Measurements from ENCODE around the gene RLF. TPM values are rescaled to one million over a fixed set of nuclear protein-coding genes. Genes with fewer than 3 reads are reported as not detected.

The RLF gene
- total RNA-seq, 2 experiments from 2014 or later, result 42.7 to 44.8 TPM

DNA sequence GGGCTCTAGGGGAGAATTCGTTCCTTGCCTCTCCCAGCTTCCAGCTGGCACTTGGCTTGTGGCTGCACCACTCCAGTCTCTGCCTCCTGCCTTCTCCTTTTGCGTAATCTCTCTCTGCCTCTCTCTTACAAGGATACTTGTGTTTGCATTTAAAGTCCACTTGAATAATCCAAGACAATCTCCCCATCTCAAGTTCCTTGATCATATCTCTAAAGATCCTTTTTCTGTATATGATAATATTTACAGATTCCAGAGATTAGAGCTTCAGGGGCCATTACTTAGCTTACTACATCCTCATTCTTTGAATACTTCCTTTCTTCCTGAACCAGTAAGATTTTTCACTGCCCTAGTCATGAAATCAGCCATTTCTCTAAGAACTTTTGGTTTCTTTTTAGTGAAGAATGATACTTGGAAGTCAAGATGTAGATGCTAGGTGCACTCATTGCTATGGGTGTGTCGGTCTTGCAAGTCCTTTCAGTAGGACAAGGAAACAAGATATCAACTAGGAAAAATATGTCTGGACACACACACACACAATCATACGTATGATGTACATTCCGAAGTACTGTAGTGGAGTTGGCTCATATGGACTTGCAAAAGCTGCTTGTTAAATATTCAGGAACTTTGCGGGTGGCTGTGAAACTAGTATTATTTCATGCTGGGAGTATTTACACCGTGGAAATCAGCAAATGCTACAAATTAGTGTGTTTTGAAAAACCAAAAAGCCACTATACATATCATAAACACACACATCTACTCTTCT lies 20.8 kb upstream of the RLF start:
- peaks cover 4% of the 10 kb centered on the region for H3K4me1 ChIP-seq (ENCODE audit: insufficient read depth, low read length)
- Mint-ChIP-seq H3K9me3 (no peaks in the 10 kb centered on the region), H3K27me3 (peaks cover 12% of the 10 kb centered on the region), H3K36me3 (ENCODE audit: low read depth) (no peaks in the 10 kb centered on the region), H3K4me1 (ENCODE audit: low read depth) (no peaks in the 10 kb centered on the region), H3K4me3 (no peak overlapping the region), H3K27ac (no peak overlapping the region)
- peaks cover 0 to 6% of the 10 kb centered on the region in 2 experiments for H3K27me3 ChIP-seq (ENCODE audit: control insufficient read depth in 1 of 2, insufficient read depth in 2 of 2, low read length in 2 of 2)
- H3K36me3 ChIP-seq (ENCODE audit: insufficient read depth, low read length), result no peaks in the 10 kb centered on the region
- no peak for ATAC-seq (ENCODE audit: poor library complexity)
- H3K4me3 ChIP-seq (ENCODE audit: low read length), result no peak overlapping the region
- H3K27ac ChIP-seq (ENCODE audit: low read depth in 1 of 2, low read length in 2 of 2), result no peak overlapping the region
- no peaks in the 10 kb centered on the region for H3K9me3 ChIP-seq (ENCODE audit: control insufficient read depth in 1 of 2, insufficient read depth in 1 of 2, low read length in 2 of 2)
- DNase-seq, result no peak
- TF ChIP-seq, protein P1, sequence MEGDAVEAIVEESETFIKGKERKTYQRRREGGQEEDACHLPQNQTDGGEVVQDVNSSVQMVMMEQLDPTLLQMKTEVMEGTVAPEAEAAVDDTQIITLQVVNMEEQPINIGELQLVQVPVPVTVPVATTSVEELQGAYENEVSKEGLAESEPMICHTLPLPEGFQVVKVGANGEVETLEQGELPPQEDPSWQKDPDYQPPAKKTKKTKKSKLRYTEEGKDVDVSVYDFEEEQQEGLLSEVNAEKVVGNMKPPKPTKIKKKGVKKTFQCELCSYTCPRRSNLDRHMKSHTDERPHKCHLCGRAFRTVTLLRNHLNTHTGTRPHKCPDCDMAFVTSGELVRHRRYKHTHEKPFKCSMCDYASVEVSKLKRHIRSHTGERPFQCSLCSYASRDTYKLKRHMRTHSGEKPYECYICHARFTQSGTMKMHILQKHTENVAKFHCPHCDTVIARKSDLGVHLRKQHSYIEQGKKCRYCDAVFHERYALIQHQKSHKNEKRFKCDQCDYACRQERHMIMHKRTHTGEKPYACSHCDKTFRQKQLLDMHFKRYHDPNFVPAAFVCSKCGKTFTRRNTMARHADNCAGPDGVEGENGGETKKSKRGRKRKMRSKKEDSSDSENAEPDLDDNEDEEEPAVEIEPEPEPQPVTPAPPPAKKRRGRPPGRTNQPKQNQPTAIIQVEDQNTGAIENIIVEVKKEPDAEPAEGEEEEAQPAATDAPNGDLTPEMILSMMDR (IDR thresholded peaks at IDR 0.05), result no peak
- ChIA-PET CTCF (interaction anchor here (1.4 kb wide), 1 partner anchor 13 kb away, joined by 3 read pairs; no protein-coding TSS in a partner anchor), POLR2A (no interaction called here)
- intact Hi-C loops (cut with DNase I, micrococcal nuclease), result loop anchor here (5.0 kb wide), 2 partner anchors 527 to 712 kb away; partner anchors contain the start of gene RIMS3 (in 2 of the 2)

DNA sequence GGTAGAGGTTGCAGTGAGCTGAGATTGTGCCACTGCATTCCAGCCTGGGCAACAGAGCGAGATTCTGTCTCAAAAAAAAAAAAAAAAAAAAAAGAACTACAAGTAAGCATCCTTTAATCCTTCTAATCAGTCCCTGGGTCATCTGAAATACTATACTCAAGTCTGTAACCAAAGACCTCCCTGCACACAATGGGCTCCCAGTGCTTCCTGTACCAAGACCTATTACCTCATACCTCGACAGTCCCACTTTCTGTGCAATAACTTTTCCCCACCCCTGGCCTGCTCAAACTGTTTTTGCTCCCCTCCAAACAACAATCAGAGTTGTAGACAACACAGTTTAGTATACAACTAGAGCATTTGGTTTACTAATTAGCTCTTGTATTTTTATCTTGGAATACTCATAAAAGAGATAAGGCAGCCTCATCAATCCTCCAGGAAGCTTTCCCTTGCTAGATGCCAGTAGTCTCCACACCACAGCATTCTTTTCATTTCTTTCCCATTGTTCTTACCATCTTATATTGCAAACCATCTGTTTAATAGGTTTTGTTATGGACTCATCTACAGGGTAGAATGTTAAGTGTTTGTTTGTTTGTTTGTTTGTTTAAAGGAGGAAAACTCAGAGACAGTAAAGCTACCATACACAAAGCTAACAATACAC lies 19.2 kb upstream of the RLF start:
- no peak overlapping the region for H3K4me3 ChIP-seq (ENCODE audit: low read length)
- no peaks in the 10 kb centered on the region for H3K9me3 ChIP-seq (ENCODE audit: control insufficient read depth in 1 of 2, insufficient read depth in 1 of 2, low read length in 2 of 2)
- no peaks in the 10 kb centered on the region for H3K36me3 Mint-ChIP-seq (ENCODE audit: low read depth)
- no peak overlapping the region for H3K4me3 Mint-ChIP-seq
- TF ChIP-seq, protein P1 (IDR thresholded peaks at IDR 0.05), result no peak
- POLR2A ChIA-PET, result no interaction called here
- H3K9me3 Mint-ChIP-seq, result no peaks in the 10 kb centered on the region
- H3K27ac ChIP-seq (ENCODE audit: low read depth in 1 of 2, low read length in 2 of 2), result no peak overlapping the region
- H3K36me3 ChIP-seq (ENCODE audit: insufficient read depth, low read length), result no peaks in the 10 kb centered on the region
- peaks cover 15% of the 10 kb centered on the region for H3K27me3 Mint-ChIP-seq
- ATAC-seq (ENCODE audit: poor library complexity) (no peak), DNase-seq (no peak)
- intact Hi-C loops (cut with DNase I, micrococcal nuclease), result loop anchor here (5.0 kb wide), 2 partner anchors 525 to 710 kb away; partner anchors contain the start of gene RIMS3 (in 2 of the 2)
- H3K27me3 ChIP-seq (ENCODE audit: control insufficient read depth in 1 of 2, insufficient read depth in 2 of 2, low read length in 2 of 2), result peaks cover 0 to 6% of the 10 kb centered on the region in 2 experiments
- H3K4me1 ChIP-seq (ENCODE audit: insufficient read depth, low read length), result peaks cover 4% of the 10 kb centered on the region
- CTCF ChIA-PET, result interaction anchor here (3.5 kb wide), 1 partner anchor 197 kb away, joined by 31 read pairs; no protein-coding TSS in a partner anchor
- H3K4me1 Mint-ChIP-seq (ENCODE audit: low read depth), result no peaks in the 10 kb centered on the region
- H3K27ac Mint-ChIP-seq, result no peak overlapping the region

- intact Hi-C loops (cut with DNase I, micrococcal nuclease), result loop anchor here (1.0 to 5.0 kb wide), 6 partner anchors 194 to 708 kb away; partner anchors contain the start of gene RIMS3 (in 2 of the 2)
- Mint-ChIP-seq H3K9me3 (no peaks in the 10 kb centered on the region), H3K36me3 (ENCODE audit: low read depth) (no peaks in the 10 kb centered on the region), H3K27me3 (peaks cover 24% of the 10 kb centered on the region), H3K4me1 (ENCODE audit: low read depth) (no peaks in the 10 kb centered on the region), H3K4me3 (no peak overlapping the region), H3K27ac (no peak overlapping the region)
- peaks cover 0 to 6% of the 10 kb centered on the region in 2 experiments for H3K27me3 ChIP-seq (ENCODE audit: control insufficient read depth in 1 of 2, insufficient read depth in 2 of 2, low read length in 2 of 2)
- peaks cover 4% of the 10 kb centered on the region for H3K4me1 ChIP-seq (ENCODE audit: insufficient read depth, low read length)
- DNase-seq (peak; percentile 3 to 84 (median 40)), ATAC-seq (ENCODE audit: poor library complexity) (peak; percentile 85)
- CTCF ChIA-PET, result interaction anchor here (0.6 to 3.5 kb wide), 28 partner anchors 9 to 387 kb away, joined by 3 to 31 read pairs (median 4); partner anchors contain the start of genes PPT1 and ZNF684
- TF ChIP-seq, protein P1 (IDR thresholded peaks at IDR 0.05), result peak; percentile 83
- no peak overlapping the region for H3K27ac ChIP-seq (ENCODE audit: low read depth in 1 of 2, low read length in 2 of 2)
- POLR2A ChIA-PET, result interaction anchor here (0.6 to 1.6 kb wide), 8 partner anchors 9 to 260 kb away, joined by 3 to 8 read pairs (median 3); no protein-coding TSS in a partner anchor
- H3K36me3 ChIP-seq (ENCODE audit: insufficient read depth, low read length), result no peaks in the 10 kb centered on the region
- H3K9me3 ChIP-seq (ENCODE audit: control insufficient read depth in 1 of 2, insufficient read depth in 1 of 2, low read length in 2 of 2), result no peaks in the 10 kb centered on the region
- no peak overlapping the region for H3K4me3 ChIP-seq (ENCODE audit: low read length)
Measured at GRCh38 chr1:40143891-40144575, 17.2 kb upstream of the RLF start.

All from CD4-positive, alpha-beta T cell (primary cell).